GM12878 (cell line): ENCODE results near the gene NRXN3. TPM values are rescaled to one million over a fixed set of nuclear protein-coding genes. Genes with fewer than 3 reads are reported as not detected.

ENCODE experiments used
- ATAC-seq: fragments of 200-7000 bp; cut with Tn5 transposase; 3 replicates; pipeline ENCODE4 v1.9.1; 2020; ENCODE audit warnings: mild to moderate bottlenecking, moderate library complexity
- BruUV-seq: library from RNA; stranded (reverse); fragments of 400-500 nt; replicated peaks from 2 replicates; lab custom pipeline; 2021; lab: Mats Ljungman, UMichigan
- CTCF ChIA-PET: fragments of 300-600 bp; sonication (Branson Sonifier 250); formaldehyde crosslinking; extraction: SDS; loops from one replicate; lab custom pipeline; 2021; ENCODE audit warnings: inconsistent platforms; lab: Yijun Ruan, JAX
- POLR2A ChIA-PET: fragments of 350-600 bp; formaldehyde crosslinking; extraction: SDS; loops from one replicate; lab custom pipeline; 2021; ENCODE audit warnings: inconsistent platforms; lab: Charles Lee
- RAD21 ChIA-PET: fragments of 300-600 bp; sonication (Branson Sonifier 250); formaldehyde crosslinking; loops from one replicate; lab custom pipeline; 2023; ENCODE audit warnings: antibody characterized with exemption; ENCODE audit not compliant: unreplicated experiment; lab: Charles Lee
- SMC1A ChIA-PET: fragments of 300-600 bp; sonication (Branson Sonifier 250); formaldehyde crosslinking; loops from one replicate; lab custom pipeline; 2023; ENCODE audit not compliant: unreplicated experiment, uncharacterized antibody; lab: Charles Lee
- DNase-seq: peaks from one replicate; pipeline ENCODE4 v3.0.0-alpha.2; 2011; ENCODE audit warnings: low read depth, low spot score
- FAIRE-seq: peaks from 3 replicates; lab custom pipeline; 2011; peaks lifted over from hg19 to GRCh38; lab: Jason Lieb, UNC
- H2AFZ ChIP-seq: 2 replicates; pipeline ENCODE4 v1.6.0; 2011; ENCODE audit warnings: low read depth, low read length, control low read depth; ENCODE audit not compliant: control insufficient read depth
- H3K27ac ChIP-seq: 2 replicates; pipeline ENCODE4 v1.5.1; 2011; ENCODE audit warnings: control low read depth; ENCODE audit not compliant: control insufficient read depth, insufficient read depth
- H3K27me3 ChIP-seq, 2 experiments: replicated peaks in 1 of 2; 2 replicates each; pipeline versions ENCODE4 v1.6.0 to v1.6.1; 2011; ENCODE audit warnings: low read length in 1 of 2; ENCODE audit not compliant: control insufficient read depth in 2 of 2, insufficient read depth in 2 of 2
- H3K36me3 ChIP-seq, 2 experiments: 2 replicates each; pipeline ENCODE4 v1.5.1; 2011; ENCODE audit warnings: low read length in 1 of 2; ENCODE audit not compliant: control insufficient read depth in 2 of 2, insufficient read depth in 2 of 2
- H3K4me1 ChIP-seq: 2 replicates; pipeline ENCODE4 v1.6.1; 2011; ENCODE audit warnings: mild to moderate bottlenecking, low read length, moderate library complexity, mixed read lengths; ENCODE audit not compliant: control insufficient read depth, insufficient read depth
- H3K4me2 ChIP-seq: 2 replicates; pipeline ENCODE4 v1.6.0; 2011; ENCODE audit warnings: control low read depth; ENCODE audit not compliant: control insufficient read depth, insufficient read depth
- H3K4me3 ChIP-seq: fragments of 200-600 bp; sonication (generic); 2 replicates; pipeline ENCODE4 v1.5.1; 2016
- H3K79me2 ChIP-seq: 2 replicates; pipeline ENCODE4 v1.6.0; 2011; ENCODE audit warnings: low read length; ENCODE audit not compliant: control insufficient read depth, insufficient read depth
- H3K9ac ChIP-seq: 2 replicates; pipeline ENCODE4 v1.8.0; 2011; ENCODE audit warnings: low read length, control low read depth, mixed read lengths; ENCODE audit not compliant: control insufficient read depth, insufficient read depth
- H3K9me3 ChIP-seq: replicated peaks from 3 replicates; pipeline ENCODE4 v1.5.1; 2011; ENCODE audit warnings: mild to moderate bottlenecking, low read length; ENCODE audit not compliant: control insufficient read depth, insufficient read depth
- H4K20me1 ChIP-seq: 2 replicates; pipeline ENCODE4 v1.6.0; 2011; ENCODE audit not compliant: control insufficient read depth, insufficient read depth
- BCLAF1 ChIP-seq: fragments of 450-650 bp; IDR thresholded peaks from 2 replicates; pipeline ENCODE4 v1.6.1; 2017; ENCODE audit warnings: antibody characterized with exemption, mild to moderate bottlenecking, moderate library complexity
- CBX5 ChIP-seq: sonication (generic); IDR thresholded peaks from 2 replicates; pipeline ENCODE4 v1.6.1; 2016; ENCODE audit warnings: low read depth, moderate library complexity, mild to moderate bottlenecking, inconsistent platforms
- CREB1 ChIP-seq: IDR thresholded peaks from 2 replicates; pipeline ENCODE4 v1.6.1; 2012; ENCODE audit warnings: low read depth, mild to moderate bottlenecking, inconsistent platforms
- E2F4 ChIP-seq: IDR thresholded peaks from 2 replicates; pipeline ENCODE4 v1.6.1; 2012; ENCODE audit warnings: low read depth, low read length, improper control_type of control experiment
- E2F8 ChIP-seq: fragments of 450-650 bp; IDR thresholded peaks from 2 replicates; pipeline ENCODE4 v1.6.1; 2018; ENCODE audit warnings: mild to moderate bottlenecking, low read depth, moderate library complexity; ENCODE audit not compliant: partially characterized antibody
- EGR1 ChIP-seq, 2 experiments: IDR thresholded peaks; 1 replicate in 1 of 2; 2 replicates in 1 of 2; pipeline ENCODE4 v1.6.1; 2011 to 2012; ENCODE audit warnings: low read depth in 2 of 2, low read length in 2 of 2, borderline replicate concordance in 1 of 2, mild to moderate bottlenecking in 1 of 2, moderate library complexity in 1 of 2
- FOXM1 ChIP-seq: IDR thresholded peaks from 2 replicates; pipeline ENCODE4 v1.6.1; 2012; ENCODE audit warnings: low read depth, mild to moderate bottlenecking, inconsistent platforms, low read length, moderate library complexity
- MEF2A ChIP-seq: IDR thresholded peaks from 2 replicates; pipeline ENCODE4 v1.6.1; 2011; ENCODE audit warnings: low read depth, mild to moderate bottlenecking, low read length, moderate library complexity; ENCODE audit not compliant: insufficient read depth
- MEF2B ChIP-seq: fragments of 450-650 bp; IDR thresholded peaks from 2 replicates; pipeline ENCODE4 v1.6.1; 2018; ENCODE audit warnings: mild to moderate bottlenecking, moderate library complexity; ENCODE audit not compliant: partially characterized antibody, poor library complexity, severe bottlenecking
- RBBP5 ChIP-seq: fragments of 200-600 bp; sonication (generic); conservative IDR thresholded peaks from 2 replicates; pipeline ENCODE4 v1.6.1; 2016
- SIN3A ChIP-seq: IDR thresholded peaks from 2 replicates; pipeline ENCODE4 v1.6.1; 2012; ENCODE audit warnings: low read depth, low read length, improper control_type of control experiment
- SREBF2 ChIP-seq: IDR thresholded peaks from 2 replicates; pipeline ENCODE4 v1.6.1; 2012; ENCODE audit warnings: mild to moderate bottlenecking, low read length
- TAF1 ChIP-seq: IDR thresholded peaks from 2 replicates; pipeline ENCODE4 v1.6.1; 2011; ENCODE audit warnings: mild to moderate bottlenecking, low read depth, low read length, borderline replicate concordance
- YY1 ChIP-seq: IDR thresholded peaks from 2 replicates; pipeline ENCODE4 v1.6.1; 2011; ENCODE audit warnings: low read depth, mild to moderate bottlenecking, low read length
- ZNF207 ChIP-seq: fragments of 450-650 bp; IDR thresholded peaks from 2 replicates; pipeline ENCODE4 v1.6.1; 2014; ENCODE audit warnings: antibody characterized with exemption, mild to moderate bottlenecking, borderline replicate concordance
- ZSCAN29 ChIP-seq: fragments of 450-650 bp; IDR thresholded peaks from 2 replicates; pipeline ENCODE4 v1.6.1; 2017; ENCODE audit warnings: mild to moderate bottlenecking, moderate library complexity
- WGBS: methylation state at CpG from one replicate; pipeline ENCODE4 v1.1.6; 2016; ENCODE audit warnings: low lambda C conversion rate; ENCODE audit not compliant: insufficient replicate concordance, insufficient coverage; ENCODE audit errors: missing lambda C conversion rate; 5-methylcytosine and 5-hydroxymethylcytosine counted together
- in situ Hi-C: fragments of 300-500 bp; cut with MboI; formaldehyde crosslinking; loops from 9 replicates; pipeline ENCODE4 v1.14.3; 2018; ENCODE audit warnings: mixed read lengths
- intact Hi-C: fragments of 100-400 bp; cut with micrococcal nuclease; formaldehyde crosslinking; loops from one replicate; pipeline ENCODE4 v1.14.2; 2022; ENCODE audit not compliant: unreplicated experiment
- polyA plus RNA-seq, 11 experiments: library from polyadenylated mRNA; depleted of rRNA in 4 of 11; unstranded in 6 of 11; stranded (reverse) in 5 of 11; fragments of >200 nt; fragmentation: Nextera tagmentation in 4 of 11; fragmentation: Illumina TruSeq in 1 of 11; extraction: Ambion mirVana in 4 of 11; extraction: Trizol in 1 of 11; gene quantifications; 1 replicate in 1 of 11; 2 replicates in 10 of 11; pipeline versions ENCODE4 v1.2.1 to v1.2.3, GENCODE V29; 2011 to 2016; ENCODE audit warnings: inconsistent platforms in 2 of 11, missing spikeins in 2 of 11, low read depth in 1 of 11
- total RNA-seq, 4 experiments: library from RNA; depleted of rRNA in 3 of 4; stranded (reverse); fragments of >200 nt in 3 of 4; fragmentation: Illumina TruSeq in 1 of 4; extraction: Trizol in 1 of 4; gene quantifications; 2 replicates each; pipeline versions ENCODE4 v1.2.1 to v1.2.3, GENCODE V29; 2013 to 2021

Gene NRXN3
- total and polyA plus RNA-seq, 10 of the 15 experiments (the other 5 are each of a cell fraction or from before 2014, with no cell fraction given) = 0.52 to 3.3 (median 1.4) TPM

- Histone ChIP-seq H3K9me3 (no peaks in the 10 kb centered on the region), H4K20me1 (no peaks in the 10 kb centered on the region), H3K27me3 (no peaks in the 10 kb centered on the region; a peak in 1 of 4 replicates), H2AFZ (no peak overlapping the region), H3K4me1 (no peaks in the 10 kb centered on the region), H3K36me3 (no peaks in the 10 kb centered on the region), H3K4me3 (no peak overlapping the region), H3K79me2 (no peaks in the 10 kb centered on the region), H3K9ac (no peak overlapping the region)
- ChIA-PET RAD21 (no interaction called here), CTCF (no interaction called here)
- DNase-seq (no peak), ATAC-seq (no peak), FAIRE-seq (no peak)
- WGBS = 21% methylated on average over 11 of the region's 11 CpGs
- no TSS peak for BruUV-seq
- intact Hi-C loops = no loop called here
- in situ Hi-C loops = no loop called here
- TF ChIP-seq EGR1 (IDR thresholded peaks at IDR 0.05; ENCODE audit: borderline replicate concordance in 1 of 2, low read depth in 2 of 2, low read length in 2 of 2) (no peak), RBBP5 (no peak), MEF2B (no peak), ZSCAN29 (no peak), SIN3A (no peak), CBX5 (no peak), SREBF2 (no peak), ZNF207 (no peak), BCLAF1 (no peak), YY1 (no peak), MEF2A (no peak), E2F8 (no peak), CREB1 (no peak), FOXM1 (no peak), TAF1 (no peak), E2F4 (no peak)
- TF ChIP-seq, all 136 proteins: peak for 0
- H3K27ac ChIP-seq = no peak overlapping the region
- ChIA-PET SMC1A (no interaction called here), POLR2A (no interaction called here)
- no peak overlapping the region for H3K4me2 ChIP-seq
These were observed 127.7 kb downstream of the NRXN3 start for GRCh38 chr14:78297858-78298257.
